Esophagus squamous epithelium (tissue), 5 donors: Measurements from ENCODE around the gene THRAP3. TPM values are rescaled to one million over a fixed set of nuclear protein-coding genes. Genes with fewer than 3 reads are reported as not detected.

Experiments used
- DNase-seq: peaks from one replicate; lab custom pipeline; 2025; lab: John Stamatoyannopoulos, UW
- H3K27ac ChIP-seq, 4 donors: fragments of 200-600 bp; sonication (generic); one replicate each; pipeline ENCODE4 v1.5.1; 2016 to 2019; ENCODE audit warnings: mild to moderate bottlenecking in 1 of 4
- H3K27me3 ChIP-seq, 4 donors: fragments of 200-600 bp; sonication (generic); 1 replicate in 3 of 4; 2 replicates in 1 of 4; pipeline versions ENCODE4 v1.5.1 to v1.6.0; 2017 to 2021; ENCODE audit warnings: antibody characterized with exemption in 1 of 4
- H3K36me3 ChIP-seq, 3 donors: fragments of 200-600 bp; sonication (generic); one replicate each; pipeline ENCODE4 v1.5.1; 2016 to 2019
- H3K4me1 ChIP-seq, 3 donors: fragments of 200-600 bp; sonication (generic); one replicate each; pipeline ENCODE4 v1.5.1; 2017 to 2019
- H3K4me3 ChIP-seq, 4 donors: fragments of 200-600 bp; sonication (generic); 1 replicate in 3 of 4; 2 replicates in 1 of 4; pipeline ENCODE4 v1.5.1; 2016 to 2019; ENCODE audit warnings: mild to moderate bottlenecking in 2 of 4, moderate library complexity in 1 of 4
- H3K9me3 ChIP-seq, 3 donors: fragments of 200-600 bp; sonication (generic); one replicate each; pipeline ENCODE4 v1.5.1; 2016 to 2019
- POLR2A ChIP-seq, 4 donors: fragments of 450-650 bp; IDR thresholded peaks; one replicate each; pipeline ENCODE4 v1.6.1; 2017; ENCODE audit warnings: antibody characterized with exemption in 4 of 4, mild to moderate bottlenecking in 4 of 4, moderate library complexity in 3 of 4
- WGBS, 2 donors: methylation state at CpG; one replicate each; pipeline ENCODE4 v1.1.5; 2018; 5-methylcytosine and 5-hydroxymethylcytosine counted together
- intact Hi-C: fragments of 100-400 bp; cut with DNase I; formaldehyde crosslinking; loops from one replicate; pipeline ENCODE4 v1.15.0; 2022
- total RNA-seq, 4 donors: library from RNA; depleted of rRNA; stranded (reverse); fragments of >200 nt; gene quantifications; one replicate each; pipeline ENCODE4 v1.1.0, GENCODE V29; 2016
- TF ChIP-seq, protein P1 (sequence below), 6 experiments: fragments of 450-650 bp in 4 of 6; fragments of 200-600 bp in 2 of 6; sonication (generic) in 2 of 6; IDR thresholded peaks; one replicate each; pipeline ENCODE4 v1.5.1; 2016 to 2019; ENCODE audit warnings: antibody characterized with exemption in 6 of 6, mild to moderate bottlenecking in 4 of 6, moderate library complexity in 4 of 6
- donor health status: DM: yes; HTN: yes; CAD: no.

Gene THRAP3
- total RNA-seq, 4 donors from 2014 or later, result 56.5 to 83.5 (median 73.6) TPM

DNA sequence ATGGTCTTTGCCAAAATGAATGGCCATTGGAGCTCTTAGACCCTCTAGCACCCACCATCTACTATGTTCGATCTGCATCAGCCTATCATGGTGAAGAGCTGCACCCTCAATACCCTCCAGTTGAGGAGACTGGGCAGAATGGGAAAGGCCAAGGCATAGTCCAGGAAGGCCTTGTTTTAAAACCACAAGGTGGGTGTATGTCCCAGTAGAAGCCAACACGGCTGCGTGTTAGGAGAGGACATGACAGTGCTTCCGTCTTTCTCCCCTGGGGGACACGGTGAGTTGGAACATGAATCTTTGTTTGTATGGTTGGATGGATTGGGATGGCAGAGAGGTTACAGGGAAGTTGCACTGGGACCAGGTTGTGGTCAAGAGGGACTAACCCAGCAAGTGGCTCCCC is 63.4 kb downstream of the THRAP3 start:
- DNase-seq, result no peak
- TF ChIP-seq, protein P1, sequence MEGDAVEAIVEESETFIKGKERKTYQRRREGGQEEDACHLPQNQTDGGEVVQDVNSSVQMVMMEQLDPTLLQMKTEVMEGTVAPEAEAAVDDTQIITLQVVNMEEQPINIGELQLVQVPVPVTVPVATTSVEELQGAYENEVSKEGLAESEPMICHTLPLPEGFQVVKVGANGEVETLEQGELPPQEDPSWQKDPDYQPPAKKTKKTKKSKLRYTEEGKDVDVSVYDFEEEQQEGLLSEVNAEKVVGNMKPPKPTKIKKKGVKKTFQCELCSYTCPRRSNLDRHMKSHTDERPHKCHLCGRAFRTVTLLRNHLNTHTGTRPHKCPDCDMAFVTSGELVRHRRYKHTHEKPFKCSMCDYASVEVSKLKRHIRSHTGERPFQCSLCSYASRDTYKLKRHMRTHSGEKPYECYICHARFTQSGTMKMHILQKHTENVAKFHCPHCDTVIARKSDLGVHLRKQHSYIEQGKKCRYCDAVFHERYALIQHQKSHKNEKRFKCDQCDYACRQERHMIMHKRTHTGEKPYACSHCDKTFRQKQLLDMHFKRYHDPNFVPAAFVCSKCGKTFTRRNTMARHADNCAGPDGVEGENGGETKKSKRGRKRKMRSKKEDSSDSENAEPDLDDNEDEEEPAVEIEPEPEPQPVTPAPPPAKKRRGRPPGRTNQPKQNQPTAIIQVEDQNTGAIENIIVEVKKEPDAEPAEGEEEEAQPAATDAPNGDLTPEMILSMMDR (IDR thresholded peaks at IDR 0.05), result no peak
- TF ChIP-seq POLR2A (IDR thresholded peaks at IDR 0.05), result no peak
- H3K9me3 ChIP-seq, result no peaks in the 10 kb centered on the region
- intact Hi-C loops, result loop anchor here (10.0 kb wide), 1 partner anchor 173 kb away; no protein-coding TSS in a partner anchor
- H3K27ac ChIP-seq, result no peak overlapping the region
- 90% methylated on average over 5 of the region's 5 CpGs for WGBS, 2 donors
- no peak overlapping the region for H3K4me3 ChIP-seq
- H3K4me1 ChIP-seq, result peaks cover 0 to 38% (median 0%) of the 10 kb centered on the region in 3 donors
- H3K27me3 ChIP-seq, result no peaks in the 10 kb centered on the region
- H3K36me3 ChIP-seq, result peaks cover 28 to 94% (median 45%) of the 10 kb centered on the region in 3 donors

DNA sequence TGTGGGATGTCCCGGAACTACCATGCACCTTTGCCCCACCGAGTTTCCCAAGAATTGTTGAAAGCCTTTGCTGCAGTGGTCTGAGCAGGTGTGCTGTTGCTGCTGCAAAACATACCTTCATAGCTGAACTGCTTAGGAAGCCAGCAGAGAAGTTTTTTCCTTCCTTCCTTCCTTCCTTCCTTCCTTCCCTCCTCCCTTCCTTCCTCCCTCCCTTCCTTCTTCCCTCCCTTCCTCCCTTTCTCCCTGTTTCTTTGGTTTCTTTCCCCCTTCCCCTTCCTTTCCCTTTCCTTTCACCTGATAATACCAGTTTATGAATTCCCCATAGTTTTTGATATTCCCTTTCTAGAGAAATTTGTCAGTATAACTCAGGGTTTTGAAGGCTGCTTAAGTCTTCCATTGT is 71.1 kb downstream of the THRAP3 start:
- Histone ChIP-seq H3K4me3 (no peak overlapping the region), H3K9me3 (no peaks in the 10 kb centered on the region), H3K27ac (no peak overlapping the region), H3K36me3 (peaks cover 5 to 99% (median 46%) of the 10 kb centered on the region in 3 donors), H3K4me1 (peaks cover 2 to 17% (median 8%) of the 10 kb centered on the region in 3 donors), H3K27me3 (no peaks in the 10 kb centered on the region)
- no peak for DNase-seq
- 97 to 98% methylated on average over 2 of the region's 2 CpGs for WGBS, 2 donors
- intact Hi-C loops, result no loop called here
- TF ChIP-seq POLR2A (IDR thresholded peaks at IDR 0.05), result no peak

DNA sequence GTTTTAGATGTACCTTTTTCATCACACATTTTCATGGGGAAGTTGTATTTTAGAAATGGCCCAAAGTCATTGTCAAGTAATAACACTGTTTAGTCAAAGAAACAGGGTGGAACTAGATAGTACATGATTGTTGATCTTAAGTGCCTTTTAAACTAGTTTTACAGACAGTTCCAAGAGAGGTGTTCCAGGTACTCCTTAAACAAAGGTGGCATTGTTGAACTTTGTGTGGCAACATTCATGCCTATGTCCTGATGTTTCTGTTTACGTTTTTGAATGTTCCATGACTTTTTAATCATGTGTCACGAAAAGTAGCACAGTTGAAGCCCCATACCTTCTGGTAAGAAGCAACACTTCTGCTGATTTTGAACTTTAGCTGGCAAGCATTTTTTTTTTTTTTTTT is 72.8 kb downstream of the THRAP3 start:
- Histone ChIP-seq H3K4me3 (no peak overlapping the region), H3K27me3 (no peaks in the 10 kb centered on the region), H3K4me1 (peaks cover 8 to 18% (median 10%) of the 10 kb centered on the region in 3 donors), H3K27ac (no peak overlapping the region), H3K36me3 (peaks cover 22 to 99% (median 50%) of the 10 kb centered on the region in 3 donors), H3K9me3 (no peaks in the 10 kb centered on the region)
- intact Hi-C loops, result no loop called here
- DNase-seq, result no peak
- no peak for TF ChIP-seq POLR2A (IDR thresholded peaks at IDR 0.05)
- TF ChIP-seq, protein P1 (IDR thresholded peaks at IDR 0.05), result no peak
- 40 to 90% methylated on average over 1 to 2 of the region's 2 CpGs for WGBS, 2 donors

DNA sequence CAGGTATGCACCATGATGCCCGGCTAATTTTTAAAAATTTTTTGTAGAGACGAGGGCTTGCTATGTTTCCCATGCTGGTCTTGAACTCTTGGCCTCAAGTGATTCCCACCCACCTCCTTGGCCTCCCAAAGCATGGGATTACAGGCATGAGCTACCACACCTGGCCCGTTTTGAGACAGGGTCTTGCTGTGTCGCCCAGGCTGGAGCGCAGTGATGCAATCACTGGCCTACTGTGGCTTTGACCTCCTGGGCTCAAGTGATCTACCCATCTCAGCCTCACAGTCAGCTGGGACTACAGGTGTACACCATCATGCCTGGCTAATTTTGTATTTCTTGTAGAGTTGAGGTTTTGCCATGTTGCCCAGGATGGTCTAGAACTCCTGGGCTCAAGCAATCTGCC is 74.4 kb downstream of the THRAP3 start:
- H3K9me3 ChIP-seq, result no peaks in the 10 kb centered on the region
- intact Hi-C loops, result no loop called here
- peaks cover 8 to 18% (median 10%) of the 10 kb centered on the region in 3 donors for H3K4me1 ChIP-seq
- TF ChIP-seq, protein P1 (IDR thresholded peaks at IDR 0.05), result no peak
- TF ChIP-seq POLR2A (IDR thresholded peaks at IDR 0.05), result no peak
- H3K27me3 ChIP-seq, result no peaks in the 10 kb centered on the region
- DNase-seq, result no peak
- WGBS, 2 donors, result 89 to 93% methylated on average over 5 of the region's 5 CpGs
- no peak overlapping the region for H3K27ac ChIP-seq
- H3K4me3 ChIP-seq, result no peak overlapping the region
- peaks cover 21 to 99% (median 63%) of the 10 kb centered on the region in 3 donors for H3K36me3 ChIP-seq

DNA sequence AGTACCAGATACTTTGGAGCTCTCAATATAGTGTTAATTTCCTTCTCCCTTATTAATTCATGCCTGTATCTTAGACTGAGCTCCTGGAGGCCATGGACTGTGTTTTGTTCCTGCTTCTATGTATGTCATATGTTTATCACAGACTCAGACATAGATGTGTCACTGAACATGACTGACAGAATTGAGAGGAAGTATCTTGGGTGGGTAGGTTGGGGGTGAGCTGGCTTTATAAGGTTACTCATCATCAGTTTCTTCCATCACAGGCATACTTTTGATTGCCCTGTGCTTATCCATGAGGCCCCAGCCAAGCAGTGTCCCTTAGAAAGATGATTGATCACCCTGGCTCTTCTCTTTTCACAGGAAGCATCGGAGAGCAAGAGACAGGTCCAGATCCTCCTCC is 76.3 kb downstream of the THRAP3 start:
- no peak for TF ChIP-seq POLR2A (IDR thresholded peaks at IDR 0.05)
- TF ChIP-seq, protein P1 (IDR thresholded peaks at IDR 0.05), result no peak
- DNase-seq, result no peak

More for the DNA sequence above, 76.3 kb downstream of the THRAP3 start:
- Histone ChIP-seq H3K4me1 (peaks cover 10 to 22% (median 11%) of the 10 kb centered on the region in 3 donors), H3K9me3 (no peaks in the 10 kb centered on the region), H3K4me3 (no peak overlapping the region), H3K27me3 (no peaks in the 10 kb centered on the region), H3K27ac (peak overlapping the region; percentile 69 to 81 (median 72)), H3K36me3 (peaks cover 21 to 91% (median 56%) of the 10 kb centered on the region in 3 donors)
- intact Hi-C loops, result no loop called here
- WGBS, 2 donors, result 73% methylated on average over 1 of the region's 1 CpG; no CpG with 5 or more reads in 1 of the 2 donors
